ENCODE results near the gene MAPT.

Gene MAPT

GRCh38 chr17:45962221-45962972 is 68.0 kb downstream of the MAPT start:
- TF ChIP-seq, protein P1, sequence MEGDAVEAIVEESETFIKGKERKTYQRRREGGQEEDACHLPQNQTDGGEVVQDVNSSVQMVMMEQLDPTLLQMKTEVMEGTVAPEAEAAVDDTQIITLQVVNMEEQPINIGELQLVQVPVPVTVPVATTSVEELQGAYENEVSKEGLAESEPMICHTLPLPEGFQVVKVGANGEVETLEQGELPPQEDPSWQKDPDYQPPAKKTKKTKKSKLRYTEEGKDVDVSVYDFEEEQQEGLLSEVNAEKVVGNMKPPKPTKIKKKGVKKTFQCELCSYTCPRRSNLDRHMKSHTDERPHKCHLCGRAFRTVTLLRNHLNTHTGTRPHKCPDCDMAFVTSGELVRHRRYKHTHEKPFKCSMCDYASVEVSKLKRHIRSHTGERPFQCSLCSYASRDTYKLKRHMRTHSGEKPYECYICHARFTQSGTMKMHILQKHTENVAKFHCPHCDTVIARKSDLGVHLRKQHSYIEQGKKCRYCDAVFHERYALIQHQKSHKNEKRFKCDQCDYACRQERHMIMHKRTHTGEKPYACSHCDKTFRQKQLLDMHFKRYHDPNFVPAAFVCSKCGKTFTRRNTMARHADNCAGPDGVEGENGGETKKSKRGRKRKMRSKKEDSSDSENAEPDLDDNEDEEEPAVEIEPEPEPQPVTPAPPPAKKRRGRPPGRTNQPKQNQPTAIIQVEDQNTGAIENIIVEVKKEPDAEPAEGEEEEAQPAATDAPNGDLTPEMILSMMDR (IDR thresholded peaks at IDR 0.05; ENCODE audit: low read length, missing control alignments): no peak
- no peak for DNase-seq (ENCODE audit: low read depth)
- H3K4me3 ChIP-seq (replicated peaks; ENCODE audit: low read depth, low read length): no peak overlapping the region

DNA sequence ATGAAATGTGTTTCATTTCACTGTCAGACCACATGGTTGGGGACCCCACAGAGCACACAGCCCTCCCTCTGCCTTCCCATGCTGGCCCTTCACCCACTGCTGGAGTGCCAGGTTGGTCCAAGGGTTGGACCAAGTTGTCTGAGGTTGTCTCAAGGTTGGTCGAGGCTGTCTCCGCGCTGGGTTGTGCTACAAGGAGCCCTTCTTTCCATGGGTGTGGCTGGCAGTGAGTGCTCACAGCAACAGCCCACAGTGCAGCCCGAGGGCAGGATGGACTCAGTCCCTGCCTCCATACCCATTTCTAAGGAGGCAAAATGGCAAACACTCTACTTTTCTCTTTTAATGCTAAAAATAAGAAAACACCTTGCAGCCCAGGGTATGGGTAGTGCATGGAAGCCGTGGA is 68.9 kb downstream of the MAPT start:
- TF ChIP-seq, protein P1 (IDR thresholded peaks at IDR 0.05; ENCODE audit: low read length, missing control alignments): no peak
- H3K4me3 ChIP-seq (replicated peaks; ENCODE audit: low read depth, low read length): no peak overlapping the region
- no peak for DNase-seq (ENCODE audit: low read depth)

- TF ChIP-seq, protein P1 (IDR thresholded peaks at IDR 0.05; ENCODE audit: low read length, missing control alignments): no peak
- no peak for DNase-seq (ENCODE audit: low read depth)
- H3K4me3 ChIP-seq (replicated peaks; ENCODE audit: low read depth, low read length): no peak overlapping the region
These were observed 69.5 kb downstream of the MAPT start for GRCh38 chr17:45963889-45964288.

GRCh38 chr17:45964634-45965033 is 70.3 kb downstream of the MAPT start:
- DNase-seq (ENCODE audit: low read depth): no peak
- TF ChIP-seq, protein P1 (IDR thresholded peaks at IDR 0.05; ENCODE audit: low read length, missing control alignments): no peak
- no peak overlapping the region for H3K4me3 ChIP-seq (replicated peaks; ENCODE audit: low read depth, low read length)

GRCh38 chr17:45965812-45966211 is 71.5 kb downstream of the MAPT start:
- DNase-seq (ENCODE audit: low read depth): no peak
- no peak overlapping the region for H3K4me3 ChIP-seq (replicated peaks; ENCODE audit: low read depth, low read length)
- TF ChIP-seq, protein P1 (IDR thresholded peaks at IDR 0.05; ENCODE audit: low read length, missing control alignments): no peak

DNA sequence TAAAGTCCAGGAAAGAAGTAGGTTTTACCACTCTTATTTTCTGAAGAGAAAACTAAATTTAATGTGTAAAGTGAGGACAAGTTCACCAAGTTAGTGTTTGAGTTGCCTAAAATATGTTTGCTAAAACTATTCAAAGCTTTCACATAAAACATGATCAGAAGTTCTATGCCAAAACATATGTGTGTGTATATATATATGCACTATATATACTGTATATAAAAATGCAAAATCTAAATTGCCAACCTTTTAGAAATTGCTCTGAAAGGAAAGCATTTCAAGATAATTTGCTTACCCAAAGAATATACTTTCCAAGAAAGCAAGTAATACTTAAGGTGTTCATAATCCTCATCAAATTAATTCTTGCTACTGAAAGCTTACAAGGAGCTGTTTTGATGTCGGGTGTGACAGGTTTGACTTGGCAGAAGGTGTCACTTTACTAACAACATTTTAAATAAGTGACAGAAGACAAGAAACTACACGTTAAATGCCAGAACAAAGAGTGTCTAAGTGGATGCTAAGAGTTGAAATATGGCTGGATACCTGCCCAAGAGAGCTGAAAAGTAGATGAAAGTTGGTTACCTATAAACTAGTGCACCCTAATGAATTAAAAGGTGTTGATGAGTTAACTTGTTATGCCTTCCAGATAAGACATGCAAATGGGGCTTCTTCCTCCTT is 72.4 kb downstream of the MAPT start:
- DNase-seq (ENCODE audit: low read depth): no peak
- no peak overlapping the region for H3K4me3 ChIP-seq (replicated peaks; ENCODE audit: low read depth, low read length)
- TF ChIP-seq, protein P1 (IDR thresholded peaks at IDR 0.05; ENCODE audit: low read length, missing control alignments): no peak
